ENCODE measurements around the gene POLR3A.
A peak's percentile ranks its signal among the peaks of the same experiment; 100 is the strongest.

DNA sequence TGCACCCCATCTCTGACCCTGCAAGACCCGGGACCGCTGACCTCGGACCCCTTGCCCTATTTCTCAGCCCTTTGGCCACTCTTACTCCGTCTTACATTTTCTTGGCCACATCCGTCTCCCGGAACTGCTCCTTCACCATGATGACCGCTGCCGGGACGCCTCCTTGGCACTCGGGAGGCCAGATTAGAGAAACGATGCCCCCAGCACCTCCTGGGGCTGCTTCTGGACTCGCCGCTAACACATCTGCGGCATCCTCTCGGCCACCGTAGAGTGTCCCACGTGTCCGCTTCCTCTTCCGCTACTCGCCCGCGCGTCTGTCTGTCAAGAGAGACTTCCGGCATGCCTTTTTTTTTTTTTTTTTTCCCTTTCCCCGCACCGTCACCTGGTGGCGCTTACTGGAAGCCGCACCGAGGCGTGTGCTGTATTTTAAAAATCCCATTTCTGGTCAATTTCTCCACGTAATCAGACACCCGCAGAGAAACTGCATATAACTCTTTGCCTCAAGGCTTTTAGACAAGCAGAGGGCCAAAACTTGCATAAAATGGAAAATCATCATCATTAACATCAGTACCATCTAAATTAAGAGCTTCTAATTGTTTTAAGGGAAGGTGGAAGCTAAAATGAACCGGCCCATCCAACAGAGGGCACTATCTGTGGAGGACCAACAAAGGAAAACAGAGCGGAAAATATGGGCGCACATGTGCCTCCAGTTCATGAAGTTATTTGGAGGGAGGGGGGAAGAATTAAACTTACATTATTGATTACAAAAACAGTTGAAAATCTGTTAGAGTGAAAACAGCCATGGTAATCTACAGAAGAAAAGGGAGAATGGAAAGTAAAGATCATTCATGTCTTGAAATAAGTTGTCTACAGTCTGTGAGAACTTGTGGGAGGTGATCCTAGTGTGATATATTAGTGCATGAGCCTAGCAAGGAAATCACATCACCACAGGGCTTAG is at the start of gene POLR3A:
- TF ChIP-seq, protein P1, sequence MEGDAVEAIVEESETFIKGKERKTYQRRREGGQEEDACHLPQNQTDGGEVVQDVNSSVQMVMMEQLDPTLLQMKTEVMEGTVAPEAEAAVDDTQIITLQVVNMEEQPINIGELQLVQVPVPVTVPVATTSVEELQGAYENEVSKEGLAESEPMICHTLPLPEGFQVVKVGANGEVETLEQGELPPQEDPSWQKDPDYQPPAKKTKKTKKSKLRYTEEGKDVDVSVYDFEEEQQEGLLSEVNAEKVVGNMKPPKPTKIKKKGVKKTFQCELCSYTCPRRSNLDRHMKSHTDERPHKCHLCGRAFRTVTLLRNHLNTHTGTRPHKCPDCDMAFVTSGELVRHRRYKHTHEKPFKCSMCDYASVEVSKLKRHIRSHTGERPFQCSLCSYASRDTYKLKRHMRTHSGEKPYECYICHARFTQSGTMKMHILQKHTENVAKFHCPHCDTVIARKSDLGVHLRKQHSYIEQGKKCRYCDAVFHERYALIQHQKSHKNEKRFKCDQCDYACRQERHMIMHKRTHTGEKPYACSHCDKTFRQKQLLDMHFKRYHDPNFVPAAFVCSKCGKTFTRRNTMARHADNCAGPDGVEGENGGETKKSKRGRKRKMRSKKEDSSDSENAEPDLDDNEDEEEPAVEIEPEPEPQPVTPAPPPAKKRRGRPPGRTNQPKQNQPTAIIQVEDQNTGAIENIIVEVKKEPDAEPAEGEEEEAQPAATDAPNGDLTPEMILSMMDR (conservative IDR thresholded peaks at IDR 0.05; ENCODE audit: low read length) = peak; percentile 99
- TF ChIP-seq EZH2phosphoT487 (IDR thresholded peaks at IDR 0.05; ENCODE audit: borderline replicate concordance, low read depth, low read length) = no peak

All from OCI-LY7 (cell line).